Smooth muscle cell (in vitro differentiated cells): ENCODE data around the gene PRKN. TPM values are rescaled to one million over a fixed set of nuclear protein-coding genes. Genes with fewer than 3 reads are reported as not detected.

Experiments
- DNase-seq: peaks from one replicate; lab custom pipeline; 2025; ENCODE audit not compliant: unreplicated experiment; lab: John Stamatoyannopoulos, UW
- H2AFZ ChIP-seq: fragments of 200-600 bp; sonication (generic); 2 replicates; pipeline ENCODE4 v1.6.0; 2016; ENCODE audit warnings: antibody characterized with exemption, low read depth, mild to moderate bottlenecking
- H3F3A ChIP-seq: fragments of 200-600 bp; sonication (generic); 2 replicates; pipeline ENCODE4 v1.6.0; 2017; ENCODE audit warnings: antibody characterized with exemption, low read depth
- H3K27ac ChIP-seq: fragments of 200-600 bp; sonication (generic); 2 replicates; pipeline ENCODE4 v1.5.1; 2016; ENCODE audit warnings: low read depth, mild to moderate bottlenecking
- H3K27me3 ChIP-seq: fragments of 200-600 bp; sonication (generic); 2 replicates; pipeline ENCODE4 v1.6.1; 2016; ENCODE audit warnings: low read depth, mild to moderate bottlenecking
- H3K36me3 ChIP-seq: fragments of 200-600 bp; sonication (generic); 2 replicates; pipeline ENCODE4 v1.5.1; 2016; ENCODE audit warnings: low read depth
- H3K4me1 ChIP-seq: fragments of 200-600 bp; sonication (generic); 2 replicates; pipeline ENCODE4 v1.5.1; 2016; ENCODE audit warnings: low read depth
- H3K4me2 ChIP-seq: fragments of 200-600 bp; sonication (generic); 2 replicates; pipeline ENCODE4 v1.6.0; 2016; ENCODE audit warnings: mild to moderate bottlenecking
- H3K4me3 ChIP-seq: fragments of 200-600 bp; sonication (generic); 2 replicates; pipeline ENCODE4 v1.5.1; 2016; ENCODE audit warnings: mild to moderate bottlenecking
- H3K79me2 ChIP-seq: fragments of 200-600 bp; sonication (generic); 2 replicates; pipeline ENCODE4 v1.6.0; 2016; ENCODE audit warnings: low read depth, mild to moderate bottlenecking
- H3K9ac ChIP-seq: fragments of 200-600 bp; sonication (generic); 2 replicates; pipeline ENCODE4 v1.6.0; 2016; ENCODE audit warnings: low read depth
- H3K9me3 ChIP-seq: fragments of 200-600 bp; sonication (generic); replicated peaks from 2 replicates; pipeline ENCODE4 v1.5.1; 2016; ENCODE audit warnings: low read depth
- H4K20me1 ChIP-seq: fragments of 200-600 bp; sonication (generic); 2 replicates; pipeline ENCODE4 v1.6.0; 2016; ENCODE audit warnings: low read depth
- WGBS: methylation state at CpG from one replicate; pipeline ENCODE4 v1.1.7; 2016; ENCODE audit warnings: low lambda C conversion rate; 5-methylcytosine and 5-hydroxymethylcytosine counted together
- polyA plus RNA-seq: library from polyadenylated mRNA; unstranded; fragments of >200 nt; fragmentation: Nextera tagmentation; extraction: Ambion mirVana; gene quantifications from 2 replicates; pipeline ENCODE4 v1.2.1, GENCODE V29; 2016
- total RNA-seq: library from RNA; depleted of rRNA; stranded (reverse); fragments of >200 nt; gene quantifications from 2 replicates; pipeline ENCODE4 v1.2.3, GENCODE V29; 2014
- TF ChIP-seq, protein P1 (sequence below): fragments of 200-600 bp; sonication (generic); IDR thresholded peaks from 2 replicates; pipeline ENCODE4 v1.5.1; 2017; ENCODE audit warnings: borderline replicate concordance, mild to moderate bottlenecking, antibody characterized with exemption; ENCODE audit not compliant: insufficient read depth, poor library complexity, severe bottlenecking

The PRKN gene
- total and polyA plus RNA-seq, 2 experiments from 2014 or later: 0.81 to 5.1 TPM

DNA sequence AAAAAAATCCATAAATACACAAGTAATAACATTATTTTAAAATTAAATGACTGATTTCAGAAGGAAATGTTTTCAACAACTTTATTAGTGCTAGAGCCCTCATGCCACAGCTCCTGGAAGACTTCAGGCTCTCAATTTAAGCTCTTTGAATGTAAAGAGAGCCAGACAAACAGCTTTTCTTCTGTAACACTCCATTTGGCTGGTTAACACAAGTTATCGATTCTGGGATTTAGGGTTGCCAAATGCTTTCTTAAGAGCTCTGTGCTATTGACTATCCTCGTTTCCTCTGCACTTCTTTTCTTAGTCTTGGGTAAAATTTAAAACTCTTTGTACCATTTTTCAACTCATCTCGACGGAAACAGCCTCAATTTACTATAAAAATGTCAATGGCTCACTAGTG is 402.5 kb downstream of the PRKN start:
- H3K4me3 ChIP-seq: no peak overlapping the region
- no peak overlapping the region for H3K4me2 ChIP-seq
- H3K4me1 ChIP-seq: no peaks in the 10 kb centered on the region
- H3F3A ChIP-seq: no peaks in the 10 kb centered on the region
- TF ChIP-seq, protein P1, sequence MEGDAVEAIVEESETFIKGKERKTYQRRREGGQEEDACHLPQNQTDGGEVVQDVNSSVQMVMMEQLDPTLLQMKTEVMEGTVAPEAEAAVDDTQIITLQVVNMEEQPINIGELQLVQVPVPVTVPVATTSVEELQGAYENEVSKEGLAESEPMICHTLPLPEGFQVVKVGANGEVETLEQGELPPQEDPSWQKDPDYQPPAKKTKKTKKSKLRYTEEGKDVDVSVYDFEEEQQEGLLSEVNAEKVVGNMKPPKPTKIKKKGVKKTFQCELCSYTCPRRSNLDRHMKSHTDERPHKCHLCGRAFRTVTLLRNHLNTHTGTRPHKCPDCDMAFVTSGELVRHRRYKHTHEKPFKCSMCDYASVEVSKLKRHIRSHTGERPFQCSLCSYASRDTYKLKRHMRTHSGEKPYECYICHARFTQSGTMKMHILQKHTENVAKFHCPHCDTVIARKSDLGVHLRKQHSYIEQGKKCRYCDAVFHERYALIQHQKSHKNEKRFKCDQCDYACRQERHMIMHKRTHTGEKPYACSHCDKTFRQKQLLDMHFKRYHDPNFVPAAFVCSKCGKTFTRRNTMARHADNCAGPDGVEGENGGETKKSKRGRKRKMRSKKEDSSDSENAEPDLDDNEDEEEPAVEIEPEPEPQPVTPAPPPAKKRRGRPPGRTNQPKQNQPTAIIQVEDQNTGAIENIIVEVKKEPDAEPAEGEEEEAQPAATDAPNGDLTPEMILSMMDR: no peak
- no peaks in the 10 kb centered on the region for H3K79me2 ChIP-seq
- 91% methylated on average over 4 of the region's 4 CpGs for WGBS
- H3K27me3 ChIP-seq: no peaks in the 10 kb centered on the region
- no peak overlapping the region for H3K27ac ChIP-seq
- no peaks in the 10 kb centered on the region for H3K36me3 ChIP-seq
- no peaks in the 10 kb centered on the region for H4K20me1 ChIP-seq
- H3K9me3 ChIP-seq: no peaks in the 10 kb centered on the region
- no peak overlapping the region for H2AFZ ChIP-seq
- no peak overlapping the region for H3K9ac ChIP-seq
- no peak for DNase-seq

DNA sequence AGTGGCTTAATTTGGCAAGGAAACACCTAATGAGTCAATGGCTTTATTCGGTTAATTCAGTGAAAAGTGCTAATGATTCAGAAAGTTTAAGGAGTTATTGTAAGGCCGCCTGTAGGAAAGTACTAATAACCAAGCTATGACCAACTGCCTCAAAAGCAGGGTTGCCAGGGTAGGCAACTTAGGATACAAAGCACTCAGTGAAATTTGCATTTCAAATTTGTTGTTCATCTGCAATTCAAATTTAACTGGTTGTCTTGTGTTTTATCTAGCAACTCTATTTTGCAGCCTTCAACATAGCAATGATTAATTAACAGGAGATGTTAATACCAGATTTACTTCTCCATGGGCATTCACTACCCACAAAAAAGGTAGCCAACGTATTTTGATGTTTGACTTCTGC is 412.3 kb downstream of the PRKN start:
- Histone ChIP-seq H3K9me3 (no peaks in the 10 kb centered on the region), H3K27ac (no peak overlapping the region), H3K4me1 (no peaks in the 10 kb centered on the region), H3F3A (no peaks in the 10 kb centered on the region), H3K4me3 (no peak overlapping the region), H3K27me3 (no peaks in the 10 kb centered on the region), H3K9ac (no peak overlapping the region), H3K79me2 (no peaks in the 10 kb centered on the region), H3K36me3 (no peaks in the 10 kb centered on the region), H2AFZ (no peak overlapping the region), H3K4me2 (no peak overlapping the region), H4K20me1 (no peaks in the 10 kb centered on the region)
- WGBS: 80% methylated on average over 3 of the region's 3 CpGs
- DNase-seq: no peak
- TF ChIP-seq, protein P1: no peak

DNA sequence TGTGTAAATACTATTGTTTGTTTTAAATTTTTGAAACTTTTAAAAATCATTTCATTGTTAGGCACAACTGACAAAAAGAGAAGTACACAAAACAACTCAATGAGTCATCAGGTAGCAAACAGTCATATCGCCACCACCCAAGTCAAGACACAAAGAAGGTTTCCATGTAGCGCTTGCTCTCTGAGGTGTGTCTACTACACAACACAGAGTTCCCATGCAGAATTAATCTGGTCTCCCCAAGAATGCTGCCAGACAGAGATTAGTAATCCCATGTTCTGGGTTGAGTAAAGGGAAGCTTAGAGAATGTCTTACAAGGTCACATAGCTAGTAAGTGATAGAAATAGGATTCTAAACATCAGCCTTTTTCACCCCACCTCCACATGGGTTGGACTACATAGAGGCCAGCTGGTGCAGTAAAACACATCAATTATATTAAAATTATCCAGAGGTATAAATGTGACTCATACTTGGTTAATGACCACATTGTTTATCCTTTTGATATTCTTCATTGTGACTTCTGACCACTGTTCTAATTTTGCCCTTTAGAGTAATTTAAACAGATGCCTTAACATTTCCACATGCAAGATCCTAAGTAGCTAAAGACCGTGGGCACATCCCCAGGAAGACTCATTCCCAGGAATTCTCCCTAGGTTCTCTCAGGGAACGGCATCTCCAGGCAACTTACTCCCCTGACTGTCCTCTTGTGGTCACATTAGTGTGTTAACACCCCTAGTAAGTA is 413.5 kb downstream of the PRKN start:
- H3K27ac ChIP-seq: no peak overlapping the region
- H3K4me2 ChIP-seq: no peak overlapping the region
- no peaks in the 10 kb centered on the region for H3F3A ChIP-seq
- no peaks in the 10 kb centered on the region for H4K20me1 ChIP-seq
- no peaks in the 10 kb centered on the region for H3K27me3 ChIP-seq
- no peak for DNase-seq
- no peak overlapping the region for H2AFZ ChIP-seq
- H3K9me3 ChIP-seq: no peaks in the 10 kb centered on the region
- 93% methylated on average over 4 of the region's 4 CpGs for WGBS
- no peaks in the 10 kb centered on the region for H3K79me2 ChIP-seq
- H3K4me1 ChIP-seq: no peaks in the 10 kb centered on the region
- no peak overlapping the region for H3K4me3 ChIP-seq
- H3K9ac ChIP-seq: no peak overlapping the region
- TF ChIP-seq, protein P1: no peak
- no peaks in the 10 kb centered on the region for H3K36me3 ChIP-seq

DNA sequence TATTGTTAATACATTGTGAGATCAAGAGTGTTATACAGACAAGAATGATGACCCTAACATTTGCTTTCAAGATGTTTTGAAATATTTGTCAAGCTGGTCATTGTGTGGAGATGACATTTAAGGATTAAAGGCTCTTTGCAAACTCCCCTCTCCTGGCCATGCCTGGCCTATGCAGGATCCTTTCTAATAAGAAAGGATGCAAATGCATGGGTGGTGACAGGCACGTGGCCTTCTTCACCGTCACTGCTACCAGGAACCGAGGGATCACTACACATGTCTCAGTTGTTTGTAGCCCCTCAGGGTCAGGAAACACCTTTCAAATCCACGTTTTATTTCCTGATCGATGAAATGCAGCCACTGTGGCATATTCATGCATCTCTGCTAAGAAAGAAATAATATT is 419.7 kb downstream of the PRKN start:
- TF ChIP-seq, protein P1: no peak
- no peaks in the 10 kb centered on the region for H3K9me3 ChIP-seq
- H3K79me2 ChIP-seq: no peaks in the 10 kb centered on the region
- no peak overlapping the region for H3K4me2 ChIP-seq
- H3K36me3 ChIP-seq: no peaks in the 10 kb centered on the region
- 76% methylated on average over 5 of the region's 5 CpGs for WGBS
- H2AFZ ChIP-seq: no peak overlapping the region
- H3K4me3 ChIP-seq: no peak overlapping the region
- H3K9ac ChIP-seq: no peak overlapping the region
- H3F3A ChIP-seq: no peaks in the 10 kb centered on the region
- H3K4me1 ChIP-seq: no peaks in the 10 kb centered on the region
- H3K27ac ChIP-seq: no peak overlapping the region
- H4K20me1 ChIP-seq: no peaks in the 10 kb centered on the region
- H3K27me3 ChIP-seq: no peaks in the 10 kb centered on the region
- DNase-seq: no peak
